AG08396 (cell line): ENCODE measurements around the gene TAF9B.
A peak's percentile ranks its signal among the peaks of the same experiment; 100 is the strongest.
"Not testable (repeated sequence)": the region's sequence is repeated elsewhere in the genome, so short reads cannot be mapped to it uniquely, and the experiment has no call there.

Experiments
- DNase-seq: peaks from one replicate; pipeline ENCODE4 v3.0.0; 2012; ENCODE audit warnings: low spot score, mixed read lengths

The TAF9B gene

DNA sequence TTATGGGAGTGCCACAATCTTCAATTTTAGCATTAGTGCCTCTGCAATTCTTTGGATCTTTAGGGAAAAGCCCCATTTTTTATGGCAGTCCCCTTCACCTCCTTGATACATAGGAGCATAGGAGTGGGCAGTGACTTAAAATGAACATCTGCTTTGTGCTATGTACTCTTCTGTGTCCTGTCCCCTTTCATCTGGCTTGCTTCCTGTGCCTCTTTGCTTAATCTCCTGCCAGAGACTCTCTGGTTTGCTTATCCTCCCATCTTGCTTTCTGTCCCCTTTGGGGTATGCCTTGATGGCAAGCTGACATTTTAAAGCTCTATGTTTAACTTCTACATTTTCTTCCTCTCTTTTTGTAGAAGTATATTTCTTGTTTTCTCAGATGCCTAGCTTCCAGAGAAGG lies 23.1 kb downstream of the TAF9B start:
- DNase-seq: no peak

DNA sequence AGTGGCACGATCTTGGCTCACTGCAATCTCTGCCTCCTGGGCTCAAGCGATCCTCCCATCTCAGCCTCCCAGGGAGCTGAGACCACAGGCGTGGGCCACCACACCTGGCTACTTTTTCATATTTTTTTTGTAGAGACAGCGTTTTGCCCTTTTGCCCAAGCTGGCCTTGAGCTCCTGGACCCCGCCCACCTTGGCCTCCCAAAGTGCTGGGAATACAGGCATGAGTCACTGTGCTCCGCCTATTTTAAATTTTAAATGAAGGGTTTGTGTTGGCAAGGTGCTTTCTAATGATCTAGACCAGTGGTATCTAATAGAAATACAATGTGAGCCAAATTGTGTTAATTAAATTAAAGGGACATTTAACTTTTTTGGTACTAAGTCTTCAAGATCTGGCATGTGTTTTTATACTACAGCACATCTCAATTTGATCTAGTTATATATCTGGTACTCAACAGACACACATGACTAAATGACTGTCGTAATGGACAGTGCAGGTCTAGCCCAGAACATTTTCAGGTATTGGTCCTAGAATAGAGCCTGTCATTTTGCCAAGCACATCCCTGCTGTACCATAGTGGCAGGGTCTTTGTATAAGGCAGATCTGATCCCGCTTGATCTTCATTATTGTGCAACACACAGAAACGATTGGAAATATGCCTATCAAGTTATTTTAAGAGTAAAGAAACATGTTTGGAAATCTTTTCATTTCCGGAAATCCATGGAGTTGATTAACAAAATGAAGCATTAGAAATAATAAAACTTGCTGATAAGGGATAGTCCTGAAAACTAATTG lies 28.1 kb downstream of the TAF9B start:
- no peak for DNase-seq

DNA sequence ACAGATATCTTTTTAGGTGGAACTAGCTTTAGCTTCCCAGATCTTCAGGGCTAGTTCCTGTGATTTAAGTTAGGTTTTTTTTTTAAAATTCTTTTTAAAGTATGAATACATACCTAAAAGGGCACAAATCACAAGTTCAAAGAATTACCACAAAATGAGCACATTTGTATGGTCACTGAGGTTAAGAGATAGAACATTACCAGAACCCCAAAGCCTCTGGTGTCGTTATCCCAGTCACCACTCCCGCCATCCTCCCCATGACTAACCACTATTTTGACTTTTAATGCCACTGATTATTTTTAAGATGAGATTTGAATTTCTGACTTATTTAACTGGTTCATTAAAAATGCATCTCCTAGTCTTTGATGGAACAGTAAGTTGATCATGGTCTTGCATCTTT lies 30.0 kb downstream of the TAF9B start:
- no peak for DNase-seq

DNA sequence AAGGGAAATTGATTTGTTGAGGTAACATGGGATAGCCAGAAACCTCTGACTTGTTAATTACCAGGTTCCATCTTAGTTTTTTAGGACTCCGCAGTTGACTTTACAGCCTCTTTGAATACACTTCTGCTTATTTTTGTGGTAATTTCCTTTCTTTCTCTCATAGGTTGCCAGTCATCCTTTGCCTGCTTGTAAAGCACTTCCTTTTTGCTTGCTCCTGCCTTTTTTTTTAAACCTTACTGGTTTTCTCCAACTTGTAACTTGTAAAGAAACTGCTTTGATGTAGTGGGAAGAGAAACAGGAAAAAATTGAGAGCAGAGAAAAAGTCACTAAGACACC lies 32.8 kb downstream of the TAF9B start:
- no peak for DNase-seq

DNA sequence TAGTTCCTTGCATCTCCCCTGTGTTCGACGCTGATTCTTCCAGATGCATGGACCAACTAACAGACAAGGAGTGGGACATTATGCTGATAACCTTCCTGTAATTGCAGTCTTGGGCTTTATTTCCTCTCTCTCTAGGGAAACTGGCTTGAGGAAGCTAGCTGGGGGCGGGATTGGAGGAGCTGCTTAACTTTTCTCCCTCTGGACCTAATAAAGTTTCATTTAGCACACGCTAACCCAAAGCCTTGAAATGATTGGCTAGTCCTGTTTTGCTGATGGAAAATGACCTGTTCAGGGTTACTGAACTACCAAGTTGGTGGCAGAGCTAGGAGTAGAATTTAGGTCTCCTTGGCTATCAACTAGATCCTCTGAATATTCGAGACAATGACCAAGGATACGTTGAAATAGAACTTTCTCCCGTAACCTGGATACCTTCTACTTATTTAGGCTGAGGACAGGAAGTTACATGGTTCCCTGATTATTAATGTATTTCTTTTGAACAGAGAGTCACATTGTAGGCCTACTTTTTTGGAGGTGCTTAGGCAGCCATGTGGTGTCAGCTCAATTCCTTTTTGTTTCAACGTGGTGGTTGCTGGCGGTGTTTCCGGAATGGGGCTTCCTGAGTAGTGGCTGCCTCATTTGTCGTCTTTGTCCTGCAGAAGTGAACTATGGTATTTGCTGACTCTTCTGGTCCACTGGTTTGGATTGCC lies 33.4 kb downstream of the TAF9B start:
- DNase-seq: no peak

DNA sequence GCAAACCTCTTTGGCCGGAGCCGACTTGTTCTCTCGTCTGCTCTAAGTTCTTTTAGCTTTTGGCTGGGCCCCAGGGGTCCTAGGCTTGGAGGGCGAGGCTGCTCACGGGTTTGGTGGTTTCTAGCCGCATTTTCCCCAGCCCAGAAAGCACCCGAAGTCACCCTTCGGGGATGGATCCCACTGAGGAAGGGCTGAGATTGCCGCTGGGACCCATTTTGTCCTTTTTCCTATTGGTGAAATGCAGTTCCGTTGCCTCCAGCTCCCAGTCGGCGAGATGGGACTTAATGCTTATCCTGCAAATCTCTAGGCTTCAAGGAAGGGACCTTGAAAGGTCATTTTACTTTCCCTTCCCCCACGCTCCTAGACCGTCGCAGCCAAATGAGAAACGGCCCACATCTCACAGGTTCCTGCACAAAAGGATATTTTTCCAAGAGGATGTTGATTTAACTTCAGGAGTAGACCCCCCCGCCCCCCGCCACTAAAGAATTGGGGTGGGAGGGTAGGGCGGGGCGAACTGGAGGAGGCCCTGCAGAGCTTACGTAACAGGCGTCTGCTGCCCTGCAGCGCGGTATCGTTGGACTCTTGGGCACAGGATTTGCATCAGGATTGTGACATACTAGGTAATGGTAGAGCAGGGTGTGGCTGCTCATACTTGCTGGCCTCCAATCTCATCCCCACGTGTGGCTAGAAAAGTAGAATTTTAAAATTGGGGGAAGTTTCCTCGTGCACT lies 34.8 kb downstream of the TAF9B start:
- peak; percentile 29 for DNase-seq

DNA sequence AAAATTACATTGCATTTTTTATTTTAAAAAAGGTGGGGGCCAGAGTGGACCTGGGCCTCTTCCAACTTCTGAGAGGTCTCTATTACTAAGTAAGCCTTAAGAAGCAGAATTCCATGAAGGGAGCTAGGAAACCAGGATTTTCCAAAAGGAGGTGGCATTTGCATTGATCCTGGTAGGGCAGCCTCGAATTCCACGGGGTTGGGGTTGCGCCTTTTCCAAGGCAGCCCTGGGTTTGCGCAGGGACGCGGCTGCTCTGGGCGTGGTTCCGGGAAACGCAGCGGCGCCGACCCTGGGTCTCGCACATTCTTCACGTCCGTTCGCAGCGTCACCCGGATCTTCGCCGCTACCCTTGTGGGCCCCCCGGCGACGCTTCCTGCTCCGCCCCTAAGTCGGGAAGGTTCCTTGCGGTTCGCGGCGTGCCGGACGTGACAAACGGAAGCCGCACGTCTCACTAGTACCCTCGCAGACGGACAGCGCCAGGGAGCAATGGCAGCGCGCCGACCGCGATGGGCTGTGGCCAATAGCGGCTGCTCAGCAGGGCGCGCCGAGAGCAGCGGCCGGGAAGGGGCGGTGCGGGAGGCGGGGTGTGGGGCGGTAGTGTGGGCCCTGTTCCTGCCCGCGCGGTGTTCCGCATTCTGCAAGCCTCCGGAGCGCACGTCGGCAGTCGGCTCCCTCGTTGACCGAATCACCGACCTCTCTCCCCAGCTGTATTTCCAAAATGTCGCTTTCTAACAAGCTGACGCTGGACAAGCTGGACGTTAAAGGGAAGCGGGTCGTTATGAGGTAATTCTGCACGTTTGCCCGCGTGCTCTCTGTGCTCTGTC lies 35.6 kb downstream of the TAF9B start, which contains the start of gene PGK1:
Gene PGK1 (plus strand): TSS at position 626 of the 824 bp plus-strand sequence. CDS start 93 bp downstream, at position 719.
- DNase-seq: peak; percentile 90

DNA sequence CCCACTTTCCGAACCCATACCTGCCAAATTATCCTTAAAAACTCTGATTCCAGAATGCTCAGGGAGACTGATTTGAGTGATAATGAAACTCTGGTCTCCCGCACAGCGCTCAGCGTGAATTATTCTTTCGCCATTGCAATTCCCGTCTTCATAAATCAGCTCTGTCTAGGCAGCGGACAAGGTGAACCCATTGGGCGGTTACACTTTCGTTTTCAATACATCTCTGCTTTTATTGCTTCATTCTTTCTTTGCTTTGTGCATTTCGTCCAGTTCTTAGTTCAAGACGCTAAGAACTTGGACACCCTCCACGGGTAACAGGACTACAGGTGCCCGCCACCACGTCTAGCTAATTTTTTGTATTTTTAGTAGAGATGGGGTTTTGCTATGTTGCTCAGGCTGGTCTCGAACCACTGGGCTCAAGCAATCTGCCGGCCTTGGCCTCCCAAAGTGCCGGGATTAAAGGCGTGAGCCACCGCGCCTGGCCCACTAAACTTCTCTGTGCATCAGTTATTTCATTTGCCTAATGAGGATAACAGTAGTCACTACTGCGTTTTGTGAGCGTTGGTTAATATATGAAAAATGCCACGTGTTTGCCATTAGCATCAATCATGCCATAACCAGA lies 36.3 kb downstream of the TAF9B start:
- no peak for DNase-seq

DNA sequence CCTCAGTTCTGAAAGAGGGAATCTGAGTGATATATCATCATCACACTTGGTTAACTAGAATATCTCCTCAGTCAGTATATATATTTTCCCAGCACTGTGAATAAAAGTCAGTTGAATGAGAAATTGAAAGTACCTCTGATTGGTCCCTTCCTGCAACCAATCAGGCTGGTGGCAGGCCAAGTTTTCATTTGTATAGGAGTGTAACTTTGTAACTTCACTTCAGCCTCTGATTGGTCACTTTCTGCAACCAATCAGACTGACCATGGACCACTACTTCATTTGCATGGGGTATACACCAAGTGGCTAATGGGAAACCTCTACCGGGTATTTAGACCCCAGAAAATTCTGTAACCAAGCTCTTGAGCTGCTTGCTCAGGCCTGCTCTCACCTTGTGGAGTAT lies 37.4 kb downstream of the TAF9B start:
- no peak for DNase-seq

DNA sequence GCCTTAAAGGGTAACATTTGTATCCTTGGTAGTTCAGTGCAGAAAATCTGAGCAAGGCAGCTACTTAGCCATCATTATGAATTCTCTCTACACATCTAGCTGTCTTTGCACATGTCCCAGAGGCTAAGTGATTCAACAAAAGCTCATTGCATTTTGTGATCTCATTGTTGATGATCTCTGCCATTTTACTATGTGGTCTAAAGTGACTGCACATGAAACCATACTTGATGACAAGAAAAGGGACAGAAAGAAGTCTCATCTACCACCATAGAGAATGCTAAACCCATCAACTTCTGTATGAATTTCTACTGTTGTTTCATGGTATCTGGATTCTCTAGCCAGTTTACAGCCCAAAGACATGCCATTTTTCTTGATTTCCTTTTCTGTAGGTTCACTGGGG lies 41.3 kb downstream of the TAF9B start:
- no peak for DNase-seq

DNA sequence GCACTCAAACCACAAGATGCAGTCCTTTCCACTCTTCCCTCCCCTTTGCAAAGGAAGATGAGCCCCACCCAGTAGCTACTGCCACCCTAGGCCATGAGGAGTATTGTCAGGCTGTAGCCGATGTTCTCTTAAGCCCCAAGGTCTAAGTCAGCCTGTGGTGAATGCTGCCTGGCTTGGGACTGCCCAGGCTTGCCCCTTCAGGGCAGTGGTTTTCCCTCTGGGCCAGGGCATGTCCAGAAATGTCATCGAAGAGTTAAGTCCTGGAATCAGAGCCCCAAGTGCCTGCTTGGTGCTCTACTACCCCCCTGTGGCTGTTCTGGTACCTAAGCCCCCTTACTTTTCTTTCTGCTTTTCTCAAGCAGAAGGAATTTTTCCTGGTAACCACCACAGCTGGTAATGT lies 47.2 kb downstream of the TAF9B start:
- peak; percentile 22 for DNase-seq

DNA sequence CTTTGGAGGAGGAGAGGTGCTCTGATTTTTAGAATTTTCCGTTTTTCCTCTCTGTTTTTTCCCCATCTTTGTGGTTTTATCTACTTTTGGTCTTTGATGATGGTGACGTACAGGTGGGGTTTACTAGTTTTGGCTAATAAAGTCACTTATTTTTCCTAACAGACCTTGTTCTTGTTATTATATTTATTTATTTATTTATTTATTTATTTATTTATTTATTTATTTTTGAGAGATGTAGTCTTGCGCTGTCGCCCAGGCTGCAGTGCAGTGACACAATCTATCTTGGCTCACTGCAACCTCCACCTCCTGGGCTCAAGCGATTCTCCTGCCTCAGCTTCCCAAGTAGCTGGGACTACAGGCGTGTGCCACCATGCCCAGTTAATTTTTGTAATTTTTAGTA lies 58.0 kb downstream of the TAF9B start:
- DNase-seq: not testable (repeated sequence)
